ENCODE measurements around the gene DNAH2.

The DNAH2 gene

DNA sequence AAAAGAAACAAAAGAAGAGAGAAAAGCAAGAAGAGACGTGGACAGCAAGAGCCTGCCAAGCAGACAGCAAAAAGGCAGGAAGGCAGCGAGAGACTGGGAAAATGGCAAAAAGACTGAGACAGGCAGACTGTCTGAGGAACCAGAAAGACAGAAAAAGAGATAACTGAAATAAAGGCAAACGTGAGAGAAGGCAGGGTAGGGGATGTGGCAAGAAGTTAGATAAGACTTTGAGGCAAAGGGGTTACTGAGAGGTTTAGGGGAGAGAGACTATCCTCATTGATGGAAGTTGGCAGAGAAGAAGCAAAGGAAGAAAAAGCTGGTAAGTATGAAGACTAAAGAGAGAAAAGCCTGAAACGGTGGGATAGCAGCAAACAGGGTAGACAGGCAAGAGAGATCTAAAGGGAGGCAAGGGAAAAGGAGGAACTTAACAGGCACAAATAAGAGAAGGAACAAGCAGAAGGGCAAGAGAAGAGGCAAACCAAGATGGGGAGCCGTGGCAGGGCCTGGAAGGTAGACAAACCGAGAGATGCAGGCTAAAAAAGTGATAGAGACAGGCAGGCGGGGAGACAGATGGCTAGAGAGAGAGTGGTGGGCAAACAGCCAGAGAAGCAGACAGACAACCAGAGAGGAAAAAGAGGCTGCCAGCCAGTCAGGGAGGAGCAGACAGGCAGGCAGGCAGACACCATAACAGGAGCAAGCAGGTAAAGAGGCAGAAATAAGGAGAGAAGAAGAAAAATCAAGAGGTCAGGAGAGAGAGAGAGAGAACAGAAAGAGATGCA lies 163.9 kb downstream of the DNAH2 start:
- Histone ChIP-seq H3K9me2 (replicated peaks; ENCODE audit: low read depth, low read length) (no peaks in the 10 kb centered on the region), H3F3A (ENCODE audit: low read depth) (peaks cover 15% of the 10 kb centered on the region), H3K4me1 (ENCODE audit: insufficient read depth, low read length, poor library complexity, severe bottlenecking) (peaks cover 62% of the 10 kb centered on the region), H3K9ac (ENCODE audit: low read depth, low read length, poor library complexity, severe bottlenecking) (peak overlapping the region; percentile 86), H3K4me2 (ENCODE audit: low read depth, low read length, poor library complexity, severe bottlenecking) (peak overlapping the region; percentile 92), H2AFZ (ENCODE audit: low read length) (no peak overlapping the region), H3K36me3 (ENCODE audit: insufficient read depth, low read length) (no peaks in the 10 kb centered on the region), H3K79me2 (ENCODE audit: insufficient read depth, low read length) (peaks cover 65% of the 10 kb centered on the region), H4K20me1 (ENCODE audit: insufficient read depth, low read length, poor library complexity, severe bottlenecking) (no peaks in the 10 kb centered on the region), H3K9me3 (ENCODE audit: insufficient read depth, low read depth, low read length) (no peaks in the 10 kb centered on the region), H3K27me3 (ENCODE audit: insufficient read depth, low read length, poor library complexity, severe bottlenecking) (no peaks in the 10 kb centered on the region), H3K4me3 (ENCODE audit: low read length, poor library complexity, severe bottlenecking) (peak overlapping the region; percentile 74)
- TF ChIP-seq, protein P1, sequence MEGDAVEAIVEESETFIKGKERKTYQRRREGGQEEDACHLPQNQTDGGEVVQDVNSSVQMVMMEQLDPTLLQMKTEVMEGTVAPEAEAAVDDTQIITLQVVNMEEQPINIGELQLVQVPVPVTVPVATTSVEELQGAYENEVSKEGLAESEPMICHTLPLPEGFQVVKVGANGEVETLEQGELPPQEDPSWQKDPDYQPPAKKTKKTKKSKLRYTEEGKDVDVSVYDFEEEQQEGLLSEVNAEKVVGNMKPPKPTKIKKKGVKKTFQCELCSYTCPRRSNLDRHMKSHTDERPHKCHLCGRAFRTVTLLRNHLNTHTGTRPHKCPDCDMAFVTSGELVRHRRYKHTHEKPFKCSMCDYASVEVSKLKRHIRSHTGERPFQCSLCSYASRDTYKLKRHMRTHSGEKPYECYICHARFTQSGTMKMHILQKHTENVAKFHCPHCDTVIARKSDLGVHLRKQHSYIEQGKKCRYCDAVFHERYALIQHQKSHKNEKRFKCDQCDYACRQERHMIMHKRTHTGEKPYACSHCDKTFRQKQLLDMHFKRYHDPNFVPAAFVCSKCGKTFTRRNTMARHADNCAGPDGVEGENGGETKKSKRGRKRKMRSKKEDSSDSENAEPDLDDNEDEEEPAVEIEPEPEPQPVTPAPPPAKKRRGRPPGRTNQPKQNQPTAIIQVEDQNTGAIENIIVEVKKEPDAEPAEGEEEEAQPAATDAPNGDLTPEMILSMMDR (conservative IDR thresholded peaks at IDR 0.05; ENCODE audit: low read length) = no peak
- no peak for TF ChIP-seq EZH2phosphoT487 (IDR thresholded peaks at IDR 0.05; ENCODE audit: borderline replicate concordance)

DNA sequence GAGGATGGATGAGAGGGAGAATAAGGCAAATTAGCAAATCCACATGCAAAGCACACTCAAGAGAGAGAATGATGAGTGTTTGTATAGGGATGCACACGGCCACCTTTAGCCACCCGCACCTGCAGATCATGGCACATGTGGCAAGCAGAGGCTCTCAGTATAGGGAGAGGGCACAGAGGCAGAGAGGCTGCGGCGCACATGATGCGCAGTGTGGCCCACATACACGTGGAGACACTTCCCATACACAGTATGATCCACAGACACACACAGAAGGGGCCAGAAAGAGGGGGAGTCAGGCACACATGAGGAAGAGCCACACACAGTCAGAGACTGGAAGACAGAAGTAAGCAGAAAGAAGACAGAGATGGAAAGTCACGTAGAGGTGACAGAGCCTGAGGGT lies 164.5 kb downstream of the DNAH2 start:
- Histone ChIP-seq H2AFZ (ENCODE audit: low read length) (no peak overlapping the region), H3K9me3 (ENCODE audit: insufficient read depth, low read depth, low read length) (no peaks in the 10 kb centered on the region), H3K27me3 (ENCODE audit: insufficient read depth, low read length, poor library complexity, severe bottlenecking) (no peaks in the 10 kb centered on the region), H4K20me1 (ENCODE audit: insufficient read depth, low read length, poor library complexity, severe bottlenecking) (no peaks in the 10 kb centered on the region), H3K4me2 (ENCODE audit: low read depth, low read length, poor library complexity, severe bottlenecking) (peak overlapping the region; percentile 92), H3K4me3 (ENCODE audit: low read length, poor library complexity, severe bottlenecking) (peak overlapping the region; percentile 74), H3K9ac (ENCODE audit: low read depth, low read length, poor library complexity, severe bottlenecking) (peak overlapping the region; percentile 86), H3K9me2 (replicated peaks; ENCODE audit: low read depth, low read length) (no peaks in the 10 kb centered on the region), H3K4me1 (ENCODE audit: insufficient read depth, low read length, poor library complexity, severe bottlenecking) (peaks cover 60% of the 10 kb centered on the region), H3K79me2 (ENCODE audit: insufficient read depth, low read length) (peaks cover 71% of the 10 kb centered on the region), H3F3A (ENCODE audit: low read depth) (peaks cover 21% of the 10 kb centered on the region), H3K36me3 (ENCODE audit: insufficient read depth, low read length) (no peaks in the 10 kb centered on the region)
- TF ChIP-seq EZH2phosphoT487 (IDR thresholded peaks at IDR 0.05; ENCODE audit: borderline replicate concordance) = no peak
- TF ChIP-seq, protein P1 (conservative IDR thresholded peaks at IDR 0.05; ENCODE audit: low read length) = no peak

DNA sequence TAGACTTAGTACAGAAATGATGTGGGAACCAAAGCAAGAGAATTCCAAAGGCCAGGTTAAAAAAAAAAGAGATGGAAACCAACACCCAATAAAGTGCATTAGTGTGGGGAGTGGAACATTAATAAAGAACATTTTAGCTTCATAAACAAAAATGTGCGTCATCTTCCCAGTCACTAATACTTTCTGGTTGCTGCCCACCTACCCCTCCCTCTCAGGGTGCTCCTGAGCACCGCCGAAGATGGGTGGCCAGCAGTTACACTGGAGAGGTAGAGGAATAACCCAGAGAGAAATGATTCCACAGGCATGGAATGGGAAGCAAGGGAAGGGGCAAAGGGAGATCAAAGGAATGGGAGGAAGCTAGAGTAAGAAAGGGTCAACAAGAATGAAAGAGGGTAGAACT lies 165.1 kb downstream of the DNAH2 start:
- Histone ChIP-seq H3F3A (ENCODE audit: low read depth) (peaks cover 22% of the 10 kb centered on the region), H3K79me2 (ENCODE audit: insufficient read depth, low read length) (peaks cover 68% of the 10 kb centered on the region), H3K4me3 (ENCODE audit: low read length, poor library complexity, severe bottlenecking) (peak overlapping the region; percentile 74), H3K4me1 (ENCODE audit: insufficient read depth, low read length, poor library complexity, severe bottlenecking) (peaks cover 56% of the 10 kb centered on the region), H3K27me3 (ENCODE audit: insufficient read depth, low read length, poor library complexity, severe bottlenecking) (no peaks in the 10 kb centered on the region), H3K9me3 (ENCODE audit: insufficient read depth, low read depth, low read length) (no peaks in the 10 kb centered on the region), H3K4me2 (ENCODE audit: low read depth, low read length, poor library complexity, severe bottlenecking) (peak overlapping the region; percentile 92), H3K36me3 (ENCODE audit: insufficient read depth, low read length) (no peaks in the 10 kb centered on the region), H3K9me2 (replicated peaks; ENCODE audit: low read depth, low read length) (no peaks in the 10 kb centered on the region), H3K9ac (ENCODE audit: low read depth, low read length, poor library complexity, severe bottlenecking) (peak overlapping the region; percentile 86), H2AFZ (ENCODE audit: low read length) (no peak overlapping the region), H4K20me1 (ENCODE audit: insufficient read depth, low read length, poor library complexity, severe bottlenecking) (peaks cover under 1% of the 10 kb centered on the region)
- no peak for TF ChIP-seq EZH2phosphoT487 (IDR thresholded peaks at IDR 0.05; ENCODE audit: borderline replicate concordance)
- TF ChIP-seq, protein P1 (conservative IDR thresholded peaks at IDR 0.05; ENCODE audit: low read length) = no peak
